DMS 273 (cell line): ENCODE results near the gene DNMT1.
"Not testable (repeated sequence)": the region's sequence is repeated elsewhere in the genome, so short reads cannot be mapped to it uniquely, and the experiment has no call there.

Experiments
- DNase-seq: peaks from one replicate; lab custom pipeline; 2025; ENCODE audit not compliant: unreplicated experiment; lab: John Stamatoyannopoulos, UW

Gene DNMT1

DNA sequence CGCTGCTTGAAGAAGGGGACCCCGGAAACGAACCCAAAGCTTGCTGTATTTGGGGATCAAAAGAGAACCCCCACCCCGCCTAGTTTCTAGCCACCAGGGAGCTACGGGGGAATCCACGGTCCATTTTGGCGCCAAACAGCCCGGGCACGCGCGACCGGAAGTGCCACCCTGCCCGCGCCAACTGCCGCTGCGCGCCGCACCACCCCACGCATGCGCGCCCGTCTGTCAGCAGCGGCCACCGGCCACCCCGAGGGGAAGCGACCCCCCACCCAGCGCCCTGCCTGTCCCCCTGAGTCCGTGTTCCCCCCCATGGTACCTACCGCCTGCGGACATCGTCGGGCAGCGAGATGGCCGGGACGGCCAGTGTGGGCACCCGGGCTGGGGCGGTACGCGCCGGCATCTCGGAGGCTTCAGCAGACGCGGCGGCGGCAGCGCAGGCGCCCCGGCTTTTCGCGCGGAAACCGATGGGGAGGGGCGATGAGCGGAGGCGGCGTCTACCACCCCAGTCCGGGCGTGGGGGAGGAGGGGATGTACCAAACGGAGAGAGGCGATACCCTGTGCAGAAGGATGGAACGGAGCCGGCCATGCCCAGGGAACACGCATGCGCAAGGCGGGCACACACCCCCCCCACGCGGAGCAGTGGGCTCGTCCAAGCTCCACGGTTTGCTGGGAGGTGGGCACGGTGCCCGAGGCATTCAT is at the start of gene DNMT1:
Gene DNMT1, minus strand, starts transcription at position 454 of the 699 bp plus-strand sequence. Its CDS starts 54 bp downstream, at position 400.
- DNase-seq = peak; percentile 99

DNA sequence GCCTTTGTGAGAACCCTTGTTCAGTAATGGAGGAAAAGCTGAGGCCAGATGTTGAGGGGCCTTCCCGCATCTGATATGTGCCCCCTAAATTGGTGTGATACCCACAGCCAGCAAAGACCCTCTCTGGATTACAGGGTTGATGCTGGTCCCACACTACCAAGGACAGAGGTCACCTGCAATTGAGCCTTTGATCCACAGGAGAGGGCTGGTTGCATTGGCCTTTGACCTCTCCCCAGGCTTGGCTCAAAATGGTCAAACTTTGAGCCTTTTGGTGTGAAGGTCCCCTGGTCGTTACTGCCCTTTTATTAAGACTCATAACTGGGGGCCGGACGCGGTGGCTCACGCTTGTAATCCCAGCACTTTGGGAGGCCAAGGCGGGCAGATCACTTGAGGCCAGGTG is 48.9 kb upstream of the DNMT1 start:
- no peak for DNase-seq

DNA sequence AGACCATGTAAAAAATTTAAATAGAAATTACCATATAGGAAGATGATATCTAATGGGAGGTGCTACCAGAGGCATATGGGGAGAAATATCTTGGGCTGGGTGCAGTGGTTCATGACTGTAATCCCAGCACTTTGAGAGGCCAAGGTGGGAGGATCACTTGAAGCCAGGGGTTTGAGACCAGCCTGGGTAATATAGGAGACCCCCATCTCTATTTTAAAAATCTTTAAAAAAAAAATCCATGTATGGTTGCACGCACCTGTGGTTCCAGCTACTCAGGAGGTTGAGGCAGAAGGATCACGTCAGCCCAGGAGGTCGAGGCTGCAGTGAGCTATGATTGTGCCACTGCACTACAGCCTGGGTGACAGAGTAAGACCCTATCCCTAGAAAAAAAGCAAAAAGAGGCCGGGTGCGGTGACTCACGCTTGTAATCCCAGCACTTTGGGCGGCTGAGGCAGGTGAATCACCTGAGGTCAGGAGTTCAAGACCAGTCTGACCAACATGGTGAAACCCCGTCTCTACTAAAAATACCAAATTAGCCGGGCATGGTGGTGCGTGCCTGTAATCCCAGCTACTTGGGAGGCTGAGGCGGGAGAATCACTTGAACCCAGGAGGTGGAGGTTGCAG is 47.2 kb upstream of the DNMT1 start:
- DNase-seq = not testable (repeated sequence)

DNA sequence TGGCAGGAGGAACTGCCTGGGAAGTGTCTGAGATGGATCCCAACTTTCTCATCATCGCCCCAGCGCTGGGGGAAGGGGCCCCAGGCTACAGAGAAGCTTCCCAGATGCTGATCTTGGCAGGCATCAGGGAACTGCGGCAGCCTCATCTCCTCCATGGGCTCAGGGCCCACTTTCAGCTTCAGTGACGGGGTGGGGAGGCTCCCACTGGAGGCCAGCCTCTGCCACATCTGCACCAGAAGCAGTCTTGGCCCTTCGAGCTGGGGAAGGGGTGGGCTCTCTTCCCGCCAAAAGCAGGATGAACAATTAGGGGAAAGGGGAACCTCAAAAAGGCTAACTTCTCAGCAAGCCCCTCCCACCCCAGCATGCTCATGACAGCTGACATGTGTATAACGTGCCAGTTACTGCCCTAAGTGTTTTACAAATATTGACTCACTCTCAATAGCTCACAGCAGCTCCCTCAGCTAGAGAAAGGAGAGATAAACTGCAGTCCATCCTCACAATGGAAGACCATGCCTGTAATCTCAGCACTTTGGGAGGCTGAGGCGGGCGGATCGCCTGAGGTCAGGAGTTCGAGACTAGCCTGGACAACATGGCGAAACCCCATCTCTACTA is 43.5 kb upstream of the DNMT1 start:
- DNase-seq = peak; percentile 42

DNA sequence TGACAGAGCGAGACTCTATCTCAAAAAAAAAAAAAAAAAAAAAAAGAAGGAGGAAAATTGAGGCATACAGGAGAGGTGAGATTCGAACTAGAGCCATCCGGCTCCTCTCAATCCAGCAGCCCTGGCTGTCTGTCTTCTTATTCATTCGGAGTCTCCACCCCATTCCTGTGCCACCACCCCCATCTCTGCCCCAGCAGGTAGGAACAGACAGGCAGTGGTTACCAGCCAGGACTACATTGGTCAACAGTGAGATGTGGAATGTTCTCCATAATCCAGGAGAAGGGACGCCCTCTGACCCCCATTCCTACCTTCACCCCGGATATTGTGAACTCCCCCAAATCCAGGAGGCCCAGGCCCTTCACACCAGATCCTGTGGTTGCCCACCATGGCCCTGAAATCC is 42.9 kb upstream of the DNMT1 start:
- no peak for DNase-seq

DNA sequence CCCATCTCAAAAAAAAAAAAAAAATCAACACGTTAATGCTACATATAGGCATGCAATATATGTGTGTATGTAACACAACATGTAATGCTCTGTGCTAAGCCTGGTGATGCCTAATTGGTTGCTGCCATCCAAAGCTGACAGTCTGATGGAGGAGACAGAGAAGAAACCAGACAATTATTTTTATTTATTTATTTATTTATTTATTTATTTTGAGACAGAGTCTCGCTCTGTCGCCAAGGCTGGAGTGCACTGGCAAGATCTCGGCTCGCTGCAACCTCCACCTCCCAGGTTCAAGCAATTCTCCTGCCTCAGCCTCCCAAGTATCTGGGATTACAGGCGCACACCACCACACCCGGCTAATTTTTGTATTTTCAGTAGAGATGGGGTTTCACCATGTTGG is 40.7 kb upstream of the DNMT1 start:
- DNase-seq = not testable (repeated sequence)

DNA sequence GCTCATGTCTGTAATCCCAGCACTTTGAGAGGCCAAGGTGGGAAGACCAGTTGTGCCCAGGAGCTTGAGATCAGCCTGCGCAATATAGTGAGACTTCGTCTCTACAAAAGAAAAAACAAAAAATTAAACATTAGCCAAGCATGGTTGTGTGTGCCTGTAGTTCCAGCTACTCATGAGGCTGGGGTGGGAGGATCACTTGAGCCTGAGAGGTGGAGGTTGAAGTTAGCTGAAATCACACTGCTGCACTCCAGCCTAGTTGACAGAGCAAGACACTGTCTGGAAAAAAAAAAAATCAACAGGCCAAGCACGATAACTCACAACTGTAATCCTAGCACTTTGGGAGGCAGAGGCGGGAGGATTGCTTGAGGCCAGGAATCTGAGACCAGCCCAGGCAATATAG is 40.2 kb upstream of the DNMT1 start:
- DNase-seq = no peak

DNA sequence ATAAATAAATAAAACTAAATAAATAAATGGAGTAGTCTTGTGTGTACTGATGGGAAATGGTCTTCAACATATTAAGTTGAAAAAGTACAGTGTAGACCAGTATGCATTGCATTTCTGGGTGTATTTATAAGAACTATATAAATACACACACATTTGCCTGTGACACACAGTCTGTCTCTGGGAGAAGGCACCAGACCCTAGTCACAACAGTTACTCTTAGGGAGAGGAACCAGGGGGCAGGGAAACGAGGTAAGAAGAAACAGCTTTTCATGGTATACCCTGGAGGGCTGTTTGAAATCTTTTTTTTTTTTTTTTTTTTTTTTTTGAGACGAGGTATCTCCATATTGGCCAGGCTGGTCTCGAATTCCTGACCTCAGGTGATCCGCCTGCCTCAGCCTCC is 39.2 kb upstream of the DNMT1 start:
- no peak for DNase-seq

DNA sequence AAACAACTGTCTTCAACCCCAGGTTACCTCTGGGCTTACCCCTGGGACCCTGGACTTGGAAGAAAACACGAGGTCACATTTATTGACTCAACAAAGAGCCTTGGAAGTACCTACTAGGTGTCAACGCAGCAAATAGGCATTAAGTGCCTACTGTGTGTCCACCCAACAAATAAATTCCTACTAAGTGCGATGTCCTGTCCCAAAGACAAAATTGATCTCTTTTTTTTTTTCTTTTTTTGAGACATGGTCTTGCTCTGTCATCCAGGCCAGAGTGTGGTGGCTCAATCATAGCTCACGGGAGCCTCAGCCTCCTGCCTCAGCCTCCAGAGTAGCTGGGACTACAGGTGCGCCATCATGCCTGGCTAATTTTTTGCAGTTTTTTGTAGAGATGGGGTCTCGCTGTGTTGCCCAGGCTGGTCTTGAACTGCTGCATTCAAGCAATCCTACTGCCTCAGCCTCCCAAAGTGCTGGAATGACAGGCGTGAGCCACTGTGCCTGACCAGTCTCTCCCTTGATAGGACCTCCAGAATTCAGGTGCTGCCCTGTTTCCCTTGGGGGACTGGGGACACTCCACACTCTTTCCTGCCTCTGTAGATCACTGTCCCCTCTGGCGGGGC is 37.0 kb upstream of the DNMT1 start:
- no peak for DNase-seq

DNA sequence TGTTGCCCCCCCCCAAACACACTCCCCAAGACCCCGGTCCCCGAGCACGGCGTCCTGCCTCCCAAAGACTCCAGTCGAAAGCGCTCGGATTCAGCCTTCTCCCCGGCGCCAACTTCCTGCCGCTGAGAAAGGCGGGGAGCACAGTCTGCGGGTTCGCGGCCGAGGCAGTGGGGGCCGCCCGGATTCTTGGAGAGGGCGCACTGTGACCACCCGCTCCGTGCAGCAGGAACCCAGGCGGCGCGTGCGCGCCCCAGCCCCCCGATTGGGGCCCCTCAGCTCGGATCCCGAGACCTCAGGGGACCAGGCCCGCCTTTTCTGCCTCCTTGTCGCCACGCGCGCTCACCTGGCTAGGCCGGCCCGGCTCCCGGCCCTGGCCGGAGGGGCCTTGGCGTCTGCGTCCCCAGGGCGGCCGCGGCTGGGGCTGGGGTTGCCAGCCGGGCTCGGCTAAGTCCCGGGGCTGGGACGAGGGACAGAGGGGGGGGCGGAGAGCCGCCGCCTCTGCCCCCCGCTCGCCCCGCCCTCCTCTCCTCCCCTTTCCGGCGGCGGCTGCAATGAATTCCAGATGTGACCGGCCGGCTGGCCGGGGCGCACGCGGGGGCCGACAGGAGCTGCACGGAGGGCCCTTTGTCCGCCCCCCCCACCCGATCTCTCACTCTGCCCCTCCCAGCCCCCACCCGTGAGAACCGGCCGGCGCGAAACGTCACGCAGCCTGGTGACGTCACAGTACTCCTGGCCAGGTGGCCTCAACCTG is 36.3 kb upstream of the DNMT1 start, which contains the start of gene S1PR2:
Gene S1PR2, minus strand, starts transcription at position 471 of the 751 bp plus-strand sequence. CDS start 6,426 bp downstream, outside the sequence.
- peak; percentile 81 for DNase-seq

DNA sequence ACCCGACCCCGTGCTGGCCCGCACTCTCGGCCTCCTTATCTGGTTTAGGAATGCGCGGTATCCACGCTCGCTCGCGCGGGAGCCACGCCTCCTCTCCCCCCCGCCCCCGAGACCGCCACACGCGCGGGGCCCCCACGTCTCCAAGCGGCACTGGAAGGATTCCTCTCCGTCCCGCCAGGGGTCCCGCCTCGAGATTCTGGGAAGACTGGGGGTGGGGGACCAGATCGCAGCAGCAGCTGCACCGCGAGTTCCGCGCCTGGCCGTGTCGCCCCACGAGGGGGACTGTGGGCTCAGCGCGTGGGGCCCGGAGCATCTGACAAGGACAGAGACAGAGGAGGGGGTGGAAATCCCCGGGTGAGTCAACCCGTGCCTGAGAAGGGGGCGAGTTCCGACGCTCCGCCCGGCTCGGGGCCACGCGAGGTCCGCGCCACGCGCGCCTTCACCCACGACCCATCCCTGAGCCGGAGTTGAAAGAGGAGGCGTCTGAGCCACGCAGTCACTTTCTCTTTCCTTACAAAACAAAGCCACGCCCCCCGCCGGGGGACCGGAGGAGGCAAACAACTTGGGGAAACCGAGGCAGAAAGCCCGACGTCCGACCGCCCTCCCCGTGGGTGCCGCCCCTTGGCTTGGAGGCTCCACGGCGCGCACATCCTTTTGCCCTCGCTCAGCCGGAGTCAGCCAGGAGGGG is 35.6 kb upstream of the DNMT1 start:
- peak; percentile 57 for DNase-seq

DNA sequence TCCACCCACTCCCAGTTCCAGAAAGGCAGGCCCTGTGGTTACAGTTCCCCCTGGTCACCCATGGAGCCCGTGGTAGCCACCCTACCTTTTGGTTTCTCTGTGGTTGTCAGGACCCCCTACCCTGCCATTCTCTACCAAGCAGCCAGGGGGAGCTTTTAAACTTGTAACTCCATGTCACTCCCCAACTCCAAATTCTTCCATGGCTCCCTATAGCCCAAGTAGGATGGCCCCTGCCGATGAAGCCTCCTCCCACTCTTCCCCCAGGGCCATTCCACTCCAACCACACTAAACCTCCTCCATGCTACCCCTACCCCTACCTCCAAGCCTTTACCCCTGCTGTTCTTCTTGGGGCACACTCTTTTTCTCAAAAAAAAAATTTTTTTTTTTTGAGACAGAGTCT is 34.2 kb upstream of the DNMT1 start:
- peak; percentile 69 for DNase-seq

DNA sequence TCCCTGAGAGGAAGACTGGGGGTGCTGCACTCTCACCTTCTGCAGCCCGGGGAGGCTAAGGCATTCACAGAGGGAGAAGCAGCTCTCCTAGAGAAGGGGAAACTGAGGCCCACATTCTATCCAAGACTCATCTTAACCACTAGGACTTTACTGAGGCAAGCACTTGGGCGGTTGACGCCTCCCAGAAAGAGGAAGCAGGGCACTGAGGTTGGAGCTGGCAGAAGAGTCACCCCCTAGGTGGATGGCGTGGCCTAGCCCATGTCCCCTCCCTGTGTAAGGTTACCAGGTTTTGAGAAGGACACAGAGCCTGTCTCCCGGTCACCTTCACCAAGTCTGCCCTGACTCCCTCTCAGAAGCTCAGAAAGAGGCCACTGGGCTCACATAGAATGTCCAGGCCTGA is 33.6 kb upstream of the DNMT1 start:
- no peak for DNase-seq

DNA sequence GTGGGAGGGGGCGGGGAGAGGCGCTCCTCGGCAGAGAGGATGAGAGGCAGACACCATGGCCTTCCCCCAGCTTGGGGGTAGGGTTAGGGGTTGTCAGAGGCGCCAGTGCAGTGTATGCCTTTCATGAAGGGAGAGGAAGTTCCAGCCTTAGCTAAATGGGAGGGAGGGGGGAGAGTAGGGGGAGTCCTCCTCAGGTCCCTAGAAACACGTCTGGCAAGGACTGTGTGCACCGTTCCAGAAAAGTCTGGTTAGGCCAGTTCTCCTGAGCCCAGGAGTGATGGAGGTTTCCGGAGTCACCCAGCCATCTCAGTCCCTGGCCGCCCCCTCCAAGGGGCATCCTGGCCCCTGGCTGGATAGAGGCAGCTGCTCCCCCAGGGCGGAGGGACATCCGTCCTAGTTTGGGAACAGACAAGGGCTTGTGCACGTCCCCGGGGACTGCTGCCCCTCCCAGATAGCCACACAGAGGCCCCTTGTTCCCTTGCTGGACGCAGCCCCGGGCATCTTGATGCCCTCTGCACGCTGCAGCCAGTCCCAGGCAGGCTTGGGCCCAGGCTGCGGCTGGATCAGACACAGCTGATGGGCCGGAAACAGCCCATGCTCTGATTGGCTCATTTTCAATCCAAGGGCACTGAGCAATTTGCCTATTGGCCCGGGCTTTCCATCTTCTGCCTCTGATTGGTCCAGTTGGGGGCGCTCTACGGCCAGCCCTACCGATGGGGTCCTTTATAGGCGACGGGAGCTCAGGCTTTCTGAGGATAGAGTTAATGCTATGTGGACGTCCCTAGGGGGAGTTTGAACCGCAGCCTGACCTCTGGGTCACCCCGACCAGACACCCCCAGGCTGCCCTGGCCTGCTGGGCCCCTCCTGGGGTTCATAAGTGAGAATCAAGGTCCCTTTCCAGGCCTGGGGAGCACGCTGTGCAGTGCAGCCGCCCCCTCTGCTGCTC is 32.5 kb upstream of the DNMT1 start:
- no peak for DNase-seq

DNA sequence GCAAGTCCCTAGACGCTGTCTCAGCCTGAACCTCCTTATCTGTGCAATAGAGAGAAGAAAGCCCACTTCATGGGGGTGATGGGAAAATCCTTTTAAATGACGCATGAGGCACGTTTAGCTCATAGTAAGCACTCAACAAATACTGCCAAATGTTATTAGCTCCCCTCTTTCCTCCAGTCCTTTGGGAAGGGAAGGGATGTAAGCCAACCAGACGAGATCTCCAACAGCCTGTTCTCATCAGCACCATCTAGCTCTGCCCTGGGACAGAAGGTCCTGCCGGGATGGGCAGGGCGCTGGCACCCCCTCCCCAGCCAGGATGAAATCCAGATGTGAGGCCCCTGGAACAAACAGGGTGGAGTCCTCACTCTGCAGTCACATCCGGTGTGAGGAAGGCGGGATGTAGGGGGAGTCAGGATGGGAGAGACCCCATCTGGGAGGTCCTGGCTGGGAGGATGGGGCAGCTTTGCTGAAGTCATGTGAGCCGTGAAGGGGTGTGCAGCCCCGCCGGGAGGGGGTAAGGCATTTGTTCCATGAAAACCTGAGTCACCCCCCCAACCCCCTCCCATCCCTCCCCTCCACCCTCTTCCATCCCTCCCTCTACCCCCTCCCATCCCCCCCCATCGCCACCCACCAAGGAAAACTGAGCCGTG is 31.7 kb upstream of the DNMT1 start:
- no peak for DNase-seq

DNA sequence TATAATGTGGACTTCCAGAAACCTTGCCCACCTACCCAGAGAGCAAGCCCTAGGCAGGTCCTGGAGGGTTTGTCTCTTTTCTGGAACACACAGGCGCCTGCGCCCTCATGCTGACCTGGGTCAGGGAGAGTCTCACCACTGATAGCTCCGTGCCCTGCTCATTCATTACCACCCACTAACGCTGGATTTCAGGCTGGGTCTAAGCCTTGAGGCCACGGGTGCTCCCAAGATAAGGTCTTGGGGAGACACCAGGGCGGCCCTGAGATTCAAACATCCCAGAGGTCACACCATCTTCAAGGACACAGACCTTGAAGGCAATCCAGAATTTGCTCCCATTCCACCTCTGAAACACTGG is 31.2 kb upstream of the DNMT1 start:
- DNase-seq = no peak

DNA sequence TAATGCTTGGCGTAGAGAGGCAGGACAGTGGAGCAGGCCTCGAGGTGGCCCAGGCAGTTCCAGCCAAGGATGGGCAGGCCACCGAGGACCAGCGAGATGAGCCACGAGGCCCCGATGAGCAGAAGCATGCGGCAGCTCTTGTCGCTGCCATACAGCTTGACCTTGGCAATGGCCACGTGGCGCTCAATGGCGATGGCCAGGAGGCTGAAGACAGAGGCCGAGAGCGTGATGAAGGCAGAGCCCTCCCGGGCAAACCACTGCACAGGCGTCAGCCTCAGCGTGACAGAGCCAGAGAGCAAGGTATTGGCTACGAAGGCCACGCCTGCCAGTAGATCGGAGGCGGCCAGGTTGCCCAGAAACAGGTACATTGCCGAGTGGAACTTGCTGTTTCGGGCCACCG is 29.6 kb upstream of the DNMT1 start:
- no peak for DNase-seq

DNA sequence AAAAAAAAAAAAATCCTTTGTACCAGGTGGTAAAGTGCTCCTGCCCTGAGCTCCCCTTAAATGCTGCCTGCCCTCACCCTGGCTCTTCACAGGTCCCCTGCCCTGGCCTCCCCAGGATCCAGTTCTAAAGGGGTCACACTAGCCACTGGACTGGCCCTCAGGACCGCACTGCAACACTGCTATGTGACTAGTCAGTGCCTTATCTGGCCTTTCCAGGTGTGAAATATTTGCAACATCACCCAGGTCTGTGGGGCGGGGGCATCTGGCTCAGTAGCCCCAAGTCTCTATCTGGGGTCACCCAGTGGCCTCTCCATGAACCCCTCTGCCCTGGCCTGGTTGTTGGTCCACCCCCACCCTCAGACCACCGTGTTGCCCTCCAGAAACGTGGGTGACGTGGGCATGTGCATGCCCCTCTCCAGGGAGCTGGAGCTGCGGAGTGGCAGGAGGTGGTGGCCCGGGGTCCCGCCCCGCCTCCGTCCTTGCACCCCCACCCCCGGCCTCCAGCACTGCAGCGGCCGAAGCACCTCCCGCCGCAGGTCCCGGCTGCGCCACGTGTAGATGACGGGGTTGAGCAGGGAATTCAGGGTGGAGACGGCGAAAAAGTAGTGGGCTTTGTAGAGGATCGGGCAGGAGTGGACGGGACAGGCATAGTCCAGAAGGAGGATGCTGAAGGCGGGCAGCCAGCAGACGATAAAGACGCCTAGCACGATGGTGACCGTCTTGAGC is 28.9 kb upstream of the DNMT1 start:
- no peak for DNase-seq
